Ovary (tissue), 9 donors: ENCODE results near the gene ADGRD1. TPM values are rescaled to one million over a fixed set of nuclear protein-coding genes. Genes with fewer than 3 reads are reported as not detected.

ENCODE experiments used
- DNase-seq, 5 donors: peaks; one replicate each; pipeline ENCODE4 v3.0.0-alpha.2; 2019 to 2020
- H3K27ac ChIP-seq, 2 donors: fragments of 200-600 bp; one replicate each; pipeline versions ENCODE4 v1.5.1 to v1.8.0; 2019 to 2022
- H3K27me3 ChIP-seq: fragments of 200-600 bp; one replicate; pipeline ENCODE4 v1.8.0; 2022
- H3K36me3 ChIP-seq: fragments of 200-600 bp; sonication (generic); one replicate; pipeline ENCODE4 v1.5.1; 2019
- H3K4me1 ChIP-seq: one replicate; pipeline ENCODE4 v1.8.1; 2013; ENCODE audit warnings: mild to moderate bottlenecking, moderate library complexity; ENCODE audit not compliant: insufficient read depth
- H3K4me3 ChIP-seq: fragments of 200-600 bp; sonication (generic); one replicate; pipeline ENCODE4 v1.5.1; 2017
- H3K9me3 ChIP-seq, 2 donors: fragments of 200-600 bp in 1 of 2; sonication (generic) in 1 of 2; one replicate each; pipeline versions ENCODE4 v1.5.1 to v1.8.1; 2013 to 2019; ENCODE audit warnings: mild to moderate bottlenecking in 1 of 2, moderate library complexity in 1 of 2
- EP300 ChIP-seq: sonication (generic); formaldehyde crosslinking; IDR thresholded peaks from one replicate; pipeline ENCODE4 v1.6.1; 2017; ENCODE audit warnings: antibody characterized with exemption
- POLR2A ChIP-seq: fragments of 450-650 bp; IDR thresholded peaks from one replicate; pipeline ENCODE4 v1.6.1; 2017; ENCODE audit warnings: antibody characterized with exemption, mild to moderate bottlenecking, moderate library complexity
- WGBS, 3 donors: extraction: QIAGEN DNeasy Blood & Tissue Kit in 1 of 3; methylation state at CpG; one replicate each; pipeline versions ENCODE4 v1.1.5 to v1.1.7; 2013 to 2017; 5-methylcytosine and 5-hydroxymethylcytosine counted together
- intact Hi-C, 4 donors: fragments of 100-400 bp; cut with DNase I; formaldehyde crosslinking; loops; one replicate each; pipeline versions ENCODE4 v1.11.0 to v1.15.1; 2022 to 2023
- polyA plus RNA-seq, 2 donors: library from polyadenylated mRNA; stranded (reverse); fragments of 200-250 nt in 1 of 2; fragments of 350-450 nt in 1 of 2; fragmentation: Illumina TruSeq in 1 of 2; extraction: RNeasy Lipid Tissue Mini Kit (QIAGEN cat#74804) in 1 of 2; gene quantifications; one replicate each; pipeline ENCODE4 v1.2.3, GENCODE V29; 2013 to 2014
- total RNA-seq, 7 donors: library from RNA; depleted of rRNA in 2 of 7; stranded (reverse); fragments of >200 nt in 2 of 7; fragmentation: NEBNext Ultra II Directional in 3 of 7; extraction: Animal tissue kit (Norgen Biotek cat#: 25700) in 3 of 7; gene quantifications; one replicate each; pipeline versions ENCODE4 v1.1.0 to v1.2.4, GENCODE V29; 2016 to 2023
- TF ChIP-seq, protein P1 (sequence below), 3 donors: fragments of 450-650 bp in 2 of 3; fragments of 200-600 bp in 1 of 3; IDR thresholded peaks; one replicate each; pipeline versions ENCODE4 v1.5.1 to v1.8.0; 2016 to 2022; ENCODE audit warnings: antibody characterized with exemption in 3 of 3, mild to moderate bottlenecking in 1 of 3
- donor health status: DM: no; HTN: no; CAD: no; lungs with moderate emphysema.
- donor health status: DM: no; HTN: no; CAD: no.
- donor health status: Bipolar disorder and iron deficiency.
- donor health status: DM: yes; HTN: yes; CAD: no.
- donor health status: DM: no; HTN: no; CAD: no.
- donor health status: DM: yes; HTN: yes; CAD: no.

The ADGRD1 gene
- total and polyA plus RNA-seq, 9 donors, result 7.6 to 75.3 (median 25.9) TPM

DNA sequence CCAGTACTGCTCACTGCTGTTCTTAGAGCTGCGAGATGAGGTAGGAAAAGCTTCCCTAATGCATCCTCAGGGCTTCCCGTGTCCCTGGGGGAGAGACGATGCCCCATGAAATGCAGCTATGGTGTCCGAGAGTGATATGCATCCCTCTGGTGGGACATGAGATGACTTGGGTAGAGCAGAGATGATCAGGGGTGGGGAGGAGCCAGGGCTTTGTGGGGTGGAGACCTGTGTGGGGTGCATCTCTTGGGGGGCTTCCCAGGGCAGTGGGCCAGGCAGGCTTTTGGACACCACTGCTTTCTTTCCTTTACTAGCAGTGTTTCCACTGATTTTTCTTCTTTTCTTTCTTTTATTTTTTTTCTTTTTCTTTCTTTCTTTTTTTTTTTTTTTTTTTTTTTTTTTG lies 147.3 kb downstream of the ADGRD1 start:
- intact Hi-C loops, result loop anchor here in 3 of 4 donors (10.0 kb wide), 3 partner anchors 724 to 904 kb away; partner anchors contain the start of gene MMP17 (in 1 of the 3)

DNA sequence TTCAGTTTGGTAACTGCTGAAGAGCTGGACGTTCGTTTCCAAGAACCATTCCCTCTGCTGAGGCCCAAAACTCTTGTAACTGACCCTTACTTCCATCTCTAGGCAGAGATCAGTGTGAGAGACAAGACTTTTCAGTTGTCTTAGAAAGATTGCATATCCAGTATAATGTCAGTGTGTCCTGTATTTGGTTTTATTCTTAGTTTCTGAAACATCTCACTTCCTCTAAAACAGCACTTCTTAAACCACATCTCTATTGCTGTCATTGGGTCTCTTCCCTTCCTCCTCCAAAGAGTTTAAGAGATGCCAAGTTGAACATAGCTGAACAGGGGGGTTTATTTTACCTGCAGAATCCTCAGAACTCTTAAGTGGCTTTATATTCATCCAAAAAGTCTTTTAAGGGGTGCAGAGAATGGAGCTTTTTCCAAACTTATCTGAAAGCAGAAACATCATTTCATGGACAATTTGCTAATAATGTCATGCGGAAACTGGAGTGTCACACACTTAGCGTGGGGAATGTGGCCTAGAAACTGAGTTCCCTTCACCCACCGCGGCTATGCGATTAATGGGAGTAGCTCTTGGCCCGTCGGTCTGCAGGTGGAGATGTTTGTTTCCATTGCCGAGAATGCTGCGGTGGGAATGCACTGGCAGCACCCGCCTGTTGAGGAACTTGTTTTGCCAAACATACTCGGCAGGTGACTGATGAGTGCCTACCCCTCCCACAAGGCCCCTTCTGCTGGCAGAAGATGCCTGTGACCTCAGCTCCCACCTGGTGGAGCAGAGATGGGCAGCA lies 148.2 kb downstream of the ADGRD1 start:
- no peak overlapping the region for H3K4me3 ChIP-seq
- WGBS, 3 donors, result 88 to 91% (median 90%) methylated on average over 13 of the region's 13 CpGs
- H3K36me3 ChIP-seq, result no peaks in the 10 kb centered on the region
- TF ChIP-seq POLR2A (no peak), EP300 (no peak)
- TF ChIP-seq, protein P1, sequence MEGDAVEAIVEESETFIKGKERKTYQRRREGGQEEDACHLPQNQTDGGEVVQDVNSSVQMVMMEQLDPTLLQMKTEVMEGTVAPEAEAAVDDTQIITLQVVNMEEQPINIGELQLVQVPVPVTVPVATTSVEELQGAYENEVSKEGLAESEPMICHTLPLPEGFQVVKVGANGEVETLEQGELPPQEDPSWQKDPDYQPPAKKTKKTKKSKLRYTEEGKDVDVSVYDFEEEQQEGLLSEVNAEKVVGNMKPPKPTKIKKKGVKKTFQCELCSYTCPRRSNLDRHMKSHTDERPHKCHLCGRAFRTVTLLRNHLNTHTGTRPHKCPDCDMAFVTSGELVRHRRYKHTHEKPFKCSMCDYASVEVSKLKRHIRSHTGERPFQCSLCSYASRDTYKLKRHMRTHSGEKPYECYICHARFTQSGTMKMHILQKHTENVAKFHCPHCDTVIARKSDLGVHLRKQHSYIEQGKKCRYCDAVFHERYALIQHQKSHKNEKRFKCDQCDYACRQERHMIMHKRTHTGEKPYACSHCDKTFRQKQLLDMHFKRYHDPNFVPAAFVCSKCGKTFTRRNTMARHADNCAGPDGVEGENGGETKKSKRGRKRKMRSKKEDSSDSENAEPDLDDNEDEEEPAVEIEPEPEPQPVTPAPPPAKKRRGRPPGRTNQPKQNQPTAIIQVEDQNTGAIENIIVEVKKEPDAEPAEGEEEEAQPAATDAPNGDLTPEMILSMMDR (IDR thresholded peaks at IDR 0.05), result no peak
- no peak overlapping the region for H3K27ac ChIP-seq
- intact Hi-C loops, result loop anchor here in 3 of 4 donors (10.0 kb wide), 3 partner anchors 723 to 903 kb away; partner anchors contain the start of gene MMP17 (in 1 of the 3)
- no peaks in the 10 kb centered on the region for H3K9me3 ChIP-seq
- DNase-seq, result peak in 1 of 5 donors; percentile 4
- no peaks in the 10 kb centered on the region for H3K27me3 ChIP-seq
- H3K4me1 ChIP-seq, result peaks cover 7% of the 10 kb centered on the region

More for the DNA sequence above, 147.3 kb downstream of the ADGRD1 start:
- H3K27ac ChIP-seq, result no peak overlapping the region
- DNase-seq, result peak in 1 of 5 donors; percentile 3
- TF ChIP-seq, protein P1 (IDR thresholded peaks at IDR 0.05), result no peak
- TF ChIP-seq EP300, result no peak
- no peak for TF ChIP-seq POLR2A
- H3K27me3 ChIP-seq, result no peaks in the 10 kb centered on the region
- 93% methylated on average over 4 of the region's 4 CpGs for WGBS, 3 donors
- no peaks in the 10 kb centered on the region for H3K36me3 ChIP-seq
- H3K9me3 ChIP-seq, result no peaks in the 10 kb centered on the region
- peaks cover 10% of the 10 kb centered on the region for H3K4me1 ChIP-seq
- H3K4me3 ChIP-seq, result no peak overlapping the region

DNA sequence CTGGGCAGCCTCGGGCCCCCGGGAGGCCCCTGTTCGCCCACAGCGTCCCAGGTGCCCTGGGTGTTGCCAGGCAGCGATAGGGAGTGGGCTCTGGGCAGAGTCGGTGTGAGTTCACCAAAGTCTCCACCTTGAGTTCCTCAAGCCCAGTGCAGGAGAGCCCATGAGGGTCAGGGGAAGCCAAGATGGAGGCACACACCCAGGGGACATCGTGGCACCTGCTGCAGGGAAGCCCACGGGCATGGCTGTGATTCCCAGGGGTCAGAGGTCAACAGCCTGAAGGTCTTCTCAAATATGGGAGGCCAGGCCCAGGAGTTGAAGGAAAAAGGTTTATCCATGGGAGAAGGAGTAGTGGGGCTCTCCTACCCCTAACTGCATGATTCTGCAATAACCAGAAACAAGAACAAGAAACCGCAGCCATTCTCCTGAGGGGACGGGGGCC lies 148.8 kb downstream of the ADGRD1 start:
- Histone ChIP-seq H3K36me3 (no peaks in the 10 kb centered on the region), H3K27me3 (no peaks in the 10 kb centered on the region), H3K4me1 (peaks cover 2% of the 10 kb centered on the region), H3K27ac (no peak overlapping the region), H3K9me3 (no peaks in the 10 kb centered on the region), H3K4me3 (no peak overlapping the region)
- 89 to 91% (median 90%) methylated on average over 9 to 10 of the region's 10 CpGs for WGBS, 3 donors
- DNase-seq, result peak in 2 of 5 donors; percentile 8 to 29
- no peak for TF ChIP-seq EP300
- intact Hi-C loops, result loop anchor here in 3 of 4 donors (10.0 kb wide), 3 partner anchors 722 to 902 kb away; partner anchors contain the start of gene MMP17 (in 1 of the 3)

DNA sequence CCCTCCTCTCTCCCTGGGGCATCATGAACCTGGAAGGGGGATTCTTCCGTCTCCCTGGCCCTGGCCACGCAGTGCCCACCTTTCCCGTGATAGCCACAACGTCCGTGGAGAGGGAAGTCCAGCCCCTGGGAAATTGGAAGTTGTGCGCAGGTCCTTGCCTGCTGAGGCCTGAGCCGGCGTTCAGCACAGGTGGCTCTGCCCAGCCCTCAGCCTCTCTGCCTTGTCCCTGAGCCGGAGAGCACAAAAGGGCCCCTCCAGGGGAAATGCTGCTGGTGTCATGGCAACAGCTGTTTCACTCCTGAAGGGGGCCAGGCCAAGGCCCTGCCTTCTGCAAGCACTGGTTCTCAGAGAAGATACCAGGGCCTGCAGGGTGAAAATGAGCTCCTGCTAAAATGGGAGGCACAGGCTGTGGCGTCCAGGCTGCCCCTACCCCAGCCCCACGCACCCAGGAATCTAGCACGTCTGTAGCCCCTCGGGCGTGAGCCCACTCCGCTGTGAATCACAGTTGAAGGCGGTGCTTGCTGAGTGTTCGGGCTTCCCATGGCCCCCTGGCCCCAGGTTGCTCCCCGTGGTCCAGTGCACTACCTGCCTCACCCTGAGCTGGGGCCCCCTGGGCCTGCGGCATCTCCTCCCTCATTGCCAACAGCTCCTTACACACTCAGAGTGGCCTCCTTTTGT lies 149.4 kb downstream of the ADGRD1 start:
- 90 to 92% (median 91%) methylated on average over 19 of the region's 19 CpGs for WGBS, 3 donors
- TF ChIP-seq POLR2A (no peak), EP300 (no peak)
- TF ChIP-seq, protein P1 (IDR thresholded peaks at IDR 0.05), result no peak
- Histone ChIP-seq H3K4me1 (peaks cover 1% of the 10 kb centered on the region), H3K9me3 (no peaks in the 10 kb centered on the region), H3K27me3 (no peaks in the 10 kb centered on the region), H3K4me3 (no peak overlapping the region), H3K36me3 (no peaks in the 10 kb centered on the region), H3K27ac (no peak overlapping the region)
- DNase-seq, result peak in 3 of 5 donors; percentile 7 to 31 (median 15)
- intact Hi-C loops, result loop anchor here in 3 of 4 donors (10.0 kb wide), 3 partner anchors 722 to 902 kb away; partner anchors contain the start of gene MMP17 (in 1 of the 3)
